ENCODE data around the gene METTL27. TPM values are rescaled to one million over a fixed set of nuclear protein-coding genes. Genes with fewer than 3 reads are reported as not detected.

METTL27 gene
- total and polyA plus RNA-seq, 10 donors = 0.59 to 8.5 (median 2.9) TPM

GRCh38 chr7:73870041-73870492 lies 27.8 kb upstream of the METTL27 start:
- H3K4me3 ChIP-seq = no peak overlapping the region
- intact Hi-C loops (cut with DNase I; ENCODE audit: low total_unique reads) = no loop called here
- H3K27ac ChIP-seq = peak overlapping the region in 1 of 8 donors; percentile 4
- no peak for TF ChIP-seq POLR2A (IDR thresholded peaks at IDR 0.05)
- TF ChIP-seq CTCF (IDR thresholded peaks at IDR 0.05 in 8 of 11, conservative IDR thresholded peaks at IDR 0.05 in 3 of 11) = no peak
- no peak for TF ChIP-seq POLR2AphosphoS5 (IDR thresholded peaks at IDR 0.05)
- 60 to 88% (median 68%) methylated on average over 12 to 15 of the region's 15 CpGs for WGBS, 5 donors
- no peaks in the 10 kb centered on the region for H3K36me3 ChIP-seq
- DNase-seq = no peak
- H3K4me1 ChIP-seq = peaks cover 0 to 21% (median 8%) of the 10 kb centered on the region in 6 donors
- H3K9me3 ChIP-seq = no peaks in the 10 kb centered on the region
- no peaks in the 10 kb centered on the region for H3K27me3 ChIP-seq (replicated peaks in 1 of 7)

- intact Hi-C loops (cut with DNase I; ENCODE audit: low total_unique reads) = loop anchor here (5.0 to 10.0 kb wide), 2 partner anchors 158 to 536 kb away; partner anchors contain the start of gene ELN
- no peaks in the 10 kb centered on the region for H3K9me3 ChIP-seq
- no peaks in the 10 kb centered on the region for H3K27me3 ChIP-seq (replicated peaks in 1 of 7)
- 74 to 82% (median 78%) methylated on average over 24 of the region's 24 CpGs for WGBS, 5 donors
- TF ChIP-seq POLR2AphosphoS5 (IDR thresholded peaks at IDR 0.05) = no peak
- no peak for TF ChIP-seq CTCF (IDR thresholded peaks at IDR 0.05 in 8 of 11, conservative IDR thresholded peaks at IDR 0.05 in 3 of 11)
- TF ChIP-seq POLR2A (IDR thresholded peaks at IDR 0.05) = no peak
- no peaks in the 10 kb centered on the region for H3K36me3 ChIP-seq
- no peak overlapping the region for H3K4me3 ChIP-seq
- peaks cover 0 to 21% (median 8%) of the 10 kb centered on the region in 6 donors for H3K4me1 ChIP-seq
- H3K27ac ChIP-seq = no peak overlapping the region
- DNase-seq = no peak
These were observed 26.9 kb upstream of the METTL27 start for GRCh38 chr7:73869011-73869798.

GRCh38 chr7:73866446-73866767 lies 24.1 kb upstream of the METTL27 start:
- 80 to 93% (median 82%) methylated on average over 1 of the region's 1 CpG for WGBS, 5 donors
- TF ChIP-seq CTCF (IDR thresholded peaks at IDR 0.05 in 8 of 11, conservative IDR thresholded peaks at IDR 0.05 in 3 of 11) (no peak), POLR2A (IDR thresholded peaks at IDR 0.05) (no peak), POLR2AphosphoS5 (IDR thresholded peaks at IDR 0.05) (no peak)
- no peak overlapping the region for H3K27ac ChIP-seq
- H3K9me3 ChIP-seq = no peaks in the 10 kb centered on the region
- no peaks in the 10 kb centered on the region for H3K27me3 ChIP-seq (replicated peaks in 1 of 7)
- peaks cover 0 to 20% (median 8%) of the 10 kb centered on the region in 6 donors for H3K4me1 ChIP-seq
- no peak overlapping the region for H3K4me3 ChIP-seq
- H3K36me3 ChIP-seq = no peaks in the 10 kb centered on the region
- no peak for DNase-seq
- intact Hi-C loops (cut with DNase I; ENCODE audit: low total_unique reads) = loop anchor here (5.0 to 10.0 kb wide), 2 partner anchors 161 to 538 kb away; partner anchors contain the start of gene ELN

- H3K27me3 ChIP-seq (replicated peaks in 1 of 7) = no peaks in the 10 kb centered on the region
- no peaks in the 10 kb centered on the region for H3K36me3 ChIP-seq
- no peak for DNase-seq
- WGBS, 5 donors = 57 to 84% (median 77%) methylated on average over 3 to 6 of the region's 6 CpGs
- H3K4me1 ChIP-seq = peaks cover 0 to 15% (median 8%) of the 10 kb centered on the region in 6 donors
- no peak overlapping the region for H3K4me3 ChIP-seq
- no peak overlapping the region for H3K27ac ChIP-seq
- TF ChIP-seq CTCF (IDR thresholded peaks at IDR 0.05 in 8 of 11, conservative IDR thresholded peaks at IDR 0.05 in 3 of 11) (peak in 9 of 11 experiments; percentile 13 to 77 (median 62)), POLR2A (IDR thresholded peaks at IDR 0.05) (no peak)
- intact Hi-C loops (cut with DNase I; ENCODE audit: low total_unique reads) = loop anchor here (5.0 to 10.0 kb wide), 2 partner anchors 161 to 539 kb away; partner anchors contain the start of gene ELN
- H3K9me3 ChIP-seq = no peaks in the 10 kb centered on the region
These were observed 23.6 kb upstream of the METTL27 start for GRCh38 chr7:73865738-73866445.

Measured in spleen (tissue), 11 donors.